Measurements from ENCODE around the gene BIN1. TPM values are rescaled to one million over a fixed set of nuclear protein-coding genes. Genes with fewer than 3 reads are reported as not detected.

The BIN1 gene
- total and polyA plus RNA-seq, 2 donors (not counting 1 experiment from before 2014, with no cell fraction given): 90.6 to 92.3 TPM

DNA sequence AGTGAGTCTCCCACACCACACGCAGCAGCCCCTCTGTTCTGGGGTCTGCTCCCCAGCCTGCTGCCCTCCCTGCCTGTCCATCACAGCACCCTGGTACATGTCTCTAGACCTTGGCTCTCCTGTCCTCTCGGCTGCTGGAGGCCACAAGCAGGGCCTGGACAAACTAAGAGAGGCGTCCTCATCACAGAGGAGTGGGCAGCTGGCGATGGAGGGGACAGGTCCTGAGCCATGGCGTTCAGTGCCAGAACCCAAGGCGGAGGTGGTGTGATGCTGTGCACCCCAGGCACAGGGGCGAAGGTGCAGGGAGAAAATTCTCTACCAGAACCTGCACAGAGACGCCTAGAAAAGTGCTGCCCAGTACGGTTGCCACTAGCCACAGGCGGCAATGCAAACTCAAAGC lies 47.4 kb downstream of the BIN1 start:
- no peak overlapping the region for H3K4me3 ChIP-seq (ENCODE audit: control extremely low read depth in 1 of 5, extremely low read depth in 1 of 5, insufficient read depth in 1 of 5, low read depth in 2 of 5, low read length in 4 of 5)
- peaks cover 63% of the 10 kb centered on the region for H4K20me1 ChIP-seq (ENCODE audit: control insufficient read depth, insufficient read depth, low read length, poor library complexity, severe bottlenecking)
- WGBS (ENCODE audit: insufficient coverage): 95% methylated on average over 10 of the region's 10 CpGs
- peaks cover 4% of the 10 kb centered on the region for H3K79me2 ChIP-seq (ENCODE audit: control insufficient read depth, insufficient read depth, low read length)
- H3K4me2 ChIP-seq (replicated peaks; ENCODE audit: low read depth, low read length, poor library complexity, severe bottlenecking): no peak overlapping the region
- intact Hi-C loops (cut with micrococcal nuclease): no loop called here
- Mint-ChIP-seq H3K4me3 (no peak overlapping the region), H3K9me3 (ENCODE audit: insufficient read depth) (no peaks in the 10 kb centered on the region), H3K4me1 (no peaks in the 10 kb centered on the region), H3K27ac (no peak overlapping the region), H3K27me3 (no peaks in the 10 kb centered on the region)
- ATAC-seq (ENCODE audit: low read depth) (no peak), DNase-seq (no peak)
- H3K36me3 ChIP-seq (replicated peaks in 1 of 2; ENCODE audit: control extremely low read depth in 1 of 2, control insufficient read depth in 1 of 2, extremely low read depth in 1 of 2, insufficient read depth in 2 of 2, low read length in 1 of 2): peaks cover 0 to 68% of the 10 kb centered on the region in 2 experiments
- H3K9me3 ChIP-seq (ENCODE audit: control extremely low read depth in 1 of 3, control insufficient read depth in 2 of 3, insufficient read depth in 1 of 3, low read length in 2 of 3): no peaks in the 10 kb centered on the region
- no peaks in the 10 kb centered on the region for H3K27me3 ChIP-seq (replicated peaks in 1 of 4; ENCODE audit: control extremely low read depth in 1 of 4, control insufficient read depth in 3 of 4, insufficient read depth in 4 of 4, low read length in 3 of 4)
- TF ChIP-seq CTCF (IDR thresholded peaks at IDR 0.05): no peak
- TF ChIP-seq EZH2 (IDR thresholded peaks at IDR 0.05; ENCODE audit: borderline replicate concordance, insufficient read depth, low read depth, low read length, poor library complexity, severe bottlenecking): no peak
- H3K4me1 ChIP-seq (ENCODE audit: control insufficient read depth in 2 of 2, insufficient read depth in 2 of 2, low read length in 2 of 2): no peaks in the 10 kb centered on the region
- no peak overlapping the region for H3K27ac ChIP-seq (ENCODE audit: low read length in 2 of 2)
- no peak overlapping the region for H2AFZ ChIP-seq (ENCODE audit: insufficient read depth, low read depth, low read length, poor library complexity, severe bottlenecking)
- ChIA-PET CTCF (no interaction called here), POLR2A (no interaction called here)
- no peak overlapping the region for H3K9ac ChIP-seq (ENCODE audit: low read length)

DNA sequence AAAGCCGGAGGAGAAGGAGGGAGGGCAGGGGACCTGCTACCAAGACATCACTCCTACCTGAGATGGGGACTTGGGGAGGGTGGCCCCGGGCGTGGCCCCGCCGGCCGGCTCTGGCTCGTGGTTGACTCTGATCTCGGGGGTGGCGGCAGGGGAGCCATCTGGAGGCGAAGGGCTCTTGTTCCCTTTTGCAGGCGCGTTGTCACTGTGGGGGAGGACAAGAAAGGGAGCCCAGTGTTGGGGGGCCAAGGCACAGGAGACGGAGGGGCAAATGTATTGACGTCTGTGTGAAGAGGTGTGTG lies 48.1 kb downstream of the BIN1 start:
- WGBS (ENCODE audit: insufficient coverage): 86% methylated on average over 13 of the region's 14 CpGs
- POLR2A ChIA-PET: no interaction called here
- intact Hi-C loops (cut with micrococcal nuclease): no loop called here

More for the DNA sequence above, 48.1 kb downstream of the BIN1 start:
- peaks cover 63% of the 10 kb centered on the region for H4K20me1 ChIP-seq (ENCODE audit: control insufficient read depth, insufficient read depth, low read length, poor library complexity, severe bottlenecking)
- H3K27me3 Mint-ChIP-seq: no peaks in the 10 kb centered on the region
- ATAC-seq (ENCODE audit: low read depth) (no peak), DNase-seq (no peak)
- CTCF ChIA-PET: no interaction called here
- no peaks in the 10 kb centered on the region for H3K4me1 ChIP-seq (ENCODE audit: control insufficient read depth in 2 of 2, insufficient read depth in 2 of 2, low read length in 2 of 2)
- H3K4me3 Mint-ChIP-seq: no peak overlapping the region
- TF ChIP-seq CTCF (IDR thresholded peaks at IDR 0.05): no peak
- TF ChIP-seq EZH2 (IDR thresholded peaks at IDR 0.05; ENCODE audit: borderline replicate concordance, insufficient read depth, low read depth, low read length, poor library complexity, severe bottlenecking): no peak
- H3K9me3 ChIP-seq (ENCODE audit: control extremely low read depth in 1 of 3, control insufficient read depth in 2 of 3, insufficient read depth in 1 of 3, low read length in 2 of 3): no peaks in the 10 kb centered on the region
- H2AFZ ChIP-seq (ENCODE audit: insufficient read depth, low read depth, low read length, poor library complexity, severe bottlenecking): no peak overlapping the region
- H3K4me3 ChIP-seq (ENCODE audit: control extremely low read depth in 1 of 5, extremely low read depth in 1 of 5, insufficient read depth in 1 of 5, low read depth in 2 of 5, low read length in 4 of 5): no peak overlapping the region
- no peaks in the 10 kb centered on the region for H3K27me3 ChIP-seq (replicated peaks in 1 of 4; ENCODE audit: control extremely low read depth in 1 of 4, control insufficient read depth in 3 of 4, insufficient read depth in 4 of 4, low read length in 3 of 4)
- H3K79me2 ChIP-seq (ENCODE audit: control insufficient read depth, insufficient read depth, low read length): peaks cover 4% of the 10 kb centered on the region
- no peak overlapping the region for H3K27ac Mint-ChIP-seq
- no peak overlapping the region for H3K9ac ChIP-seq (ENCODE audit: low read length)
- no peak overlapping the region for H3K4me2 ChIP-seq (replicated peaks; ENCODE audit: low read depth, low read length, poor library complexity, severe bottlenecking)
- H3K4me1 Mint-ChIP-seq: no peaks in the 10 kb centered on the region
- no peaks in the 10 kb centered on the region for H3K9me3 Mint-ChIP-seq (ENCODE audit: insufficient read depth)
- H3K27ac ChIP-seq (ENCODE audit: low read length in 2 of 2): no peak overlapping the region
- H3K36me3 ChIP-seq (replicated peaks in 1 of 2; ENCODE audit: control extremely low read depth in 1 of 2, control insufficient read depth in 1 of 2, extremely low read depth in 1 of 2, insufficient read depth in 2 of 2, low read length in 1 of 2): peaks cover 0 to 67% of the 10 kb centered on the region in 2 experiments
